ENCODE data around the gene OGN. TPM values are rescaled to one million over a fixed set of nuclear protein-coding genes. Genes with fewer than 3 reads are reported as not detected.
"Not testable (repeated sequence)": the region's sequence is repeated elsewhere in the genome, so short reads cannot be mapped to it uniquely, and the experiment has no call there.

Gene OGN
- total RNA-seq, 1 experiment from 2014 or later: not detected

DNA sequence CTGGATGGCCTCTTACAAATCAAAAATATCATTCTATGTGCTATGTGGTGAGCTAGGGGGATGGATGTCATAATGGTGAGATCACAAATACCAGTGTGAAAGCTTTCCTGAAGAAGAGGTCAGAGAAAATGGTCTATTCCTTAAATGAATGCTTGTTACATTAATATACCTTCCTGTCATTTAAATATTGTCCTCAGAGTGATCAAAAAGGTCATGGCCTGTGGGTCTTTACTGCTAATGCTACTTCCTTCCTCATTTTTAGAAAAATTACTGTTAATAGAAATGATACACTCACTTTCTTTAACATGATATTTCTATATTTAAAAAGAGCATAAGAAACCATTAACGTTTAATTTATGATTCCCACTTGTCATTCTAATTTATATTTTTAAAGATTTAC lies 10.2 kb upstream of the OGN start:
- Mint-ChIP-seq H3K9me3 (no peaks in the 10 kb centered on the region), H3K27ac (no peak overlapping the region; a peak in 1 of 7 replicates), H3K4me3 (no peak overlapping the region), H3K36me3 (ENCODE audit: insufficient read depth in 1 of 3, low read depth in 3 of 3) (no peaks in the 10 kb centered on the region), H3K27me3 (ENCODE audit: low read depth) (no peaks in the 10 kb centered on the region), H3K4me1 (no peaks in the 10 kb centered on the region)
- Histone ChIP-seq H2BK15ac (ENCODE audit: low read depth, low read length) (no peak overlapping the region), H3K23me2 (ENCODE audit: insufficient read length, low read depth, low read length, poor library complexity, severe bottlenecking) (no peaks in the 10 kb centered on the region), H2BK20ac (ENCODE audit: low read depth, low read length, poor library complexity, severe bottlenecking) (no peak overlapping the region), H3K79me1 (ENCODE audit: insufficient read depth, low read depth, low read length, poor library complexity, severe bottlenecking) (no peaks in the 10 kb centered on the region), H3K79me2 (ENCODE audit: insufficient read depth, low read length) (no peaks in the 10 kb centered on the region), H3K4me1 (ENCODE audit: insufficient read depth, low read length) (no peaks in the 10 kb centered on the region), H3K27ac (ENCODE audit: insufficient read length, low read depth, low read length) (no peak overlapping the region), H4K91ac (ENCODE audit: insufficient read length, low read depth, low read length) (no peak overlapping the region), H3K9ac (ENCODE audit: extremely low read depth, insufficient read length, low read length) (no peak overlapping the region), H3K14ac (ENCODE audit: insufficient read depth, low read length) (no peak overlapping the region), H2AFZ (ENCODE audit: low read length) (no peak overlapping the region), H2BK5ac (ENCODE audit: insufficient read length, low read length) (no peak overlapping the region), H3K56ac (ENCODE audit: insufficient read length, low read depth, low read length) (no peak overlapping the region), H2BK12ac (ENCODE audit: insufficient read length, low read depth, low read length) (no peak overlapping the region), H3K27me3 (ENCODE audit: insufficient read depth, low read length) (no peaks in the 10 kb centered on the region), H4K5ac (ENCODE audit: insufficient read length, low read depth, low read length) (no peak overlapping the region), H4K20me1 (ENCODE audit: control insufficient read depth, insufficient read depth, insufficient read length) (no peaks in the 10 kb centered on the region), H3K23ac (ENCODE audit: insufficient read length, low read depth, low read length) (no peak overlapping the region), H3K9me3 (ENCODE audit: control insufficient read depth, low read depth, low read length) (no peaks in the 10 kb centered on the region), H3K4me2 (ENCODE audit: insufficient read depth, insufficient read length, low read length) (no peak overlapping the region), H3T11ph (ENCODE audit: low read length) (no peak overlapping the region), H2AK5ac (ENCODE audit: insufficient read length, low read length) (no peak overlapping the region), H4K8ac (replicated peaks; ENCODE audit: insufficient read length, low read depth, low read length) (no peak overlapping the region), H2BK120ac (ENCODE audit: low read depth, low read length, poor library complexity, severe bottlenecking) (no peak overlapping the region), H3K4ac (ENCODE audit: low read depth, low read length) (no peak overlapping the region), H3K18ac (ENCODE audit: insufficient read length, low read depth, low read length) (no peak overlapping the region)
- no peak for DNase-seq
- TF ChIP-seq, protein P1, sequence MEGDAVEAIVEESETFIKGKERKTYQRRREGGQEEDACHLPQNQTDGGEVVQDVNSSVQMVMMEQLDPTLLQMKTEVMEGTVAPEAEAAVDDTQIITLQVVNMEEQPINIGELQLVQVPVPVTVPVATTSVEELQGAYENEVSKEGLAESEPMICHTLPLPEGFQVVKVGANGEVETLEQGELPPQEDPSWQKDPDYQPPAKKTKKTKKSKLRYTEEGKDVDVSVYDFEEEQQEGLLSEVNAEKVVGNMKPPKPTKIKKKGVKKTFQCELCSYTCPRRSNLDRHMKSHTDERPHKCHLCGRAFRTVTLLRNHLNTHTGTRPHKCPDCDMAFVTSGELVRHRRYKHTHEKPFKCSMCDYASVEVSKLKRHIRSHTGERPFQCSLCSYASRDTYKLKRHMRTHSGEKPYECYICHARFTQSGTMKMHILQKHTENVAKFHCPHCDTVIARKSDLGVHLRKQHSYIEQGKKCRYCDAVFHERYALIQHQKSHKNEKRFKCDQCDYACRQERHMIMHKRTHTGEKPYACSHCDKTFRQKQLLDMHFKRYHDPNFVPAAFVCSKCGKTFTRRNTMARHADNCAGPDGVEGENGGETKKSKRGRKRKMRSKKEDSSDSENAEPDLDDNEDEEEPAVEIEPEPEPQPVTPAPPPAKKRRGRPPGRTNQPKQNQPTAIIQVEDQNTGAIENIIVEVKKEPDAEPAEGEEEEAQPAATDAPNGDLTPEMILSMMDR (conservative IDR thresholded peaks at IDR 0.05): no peak
- WGBS (ENCODE audit: extremely low coverage, insufficient read length, low lambda C conversion rate): no CpG with 5 or more reads among the region's 1 CpG

DNA sequence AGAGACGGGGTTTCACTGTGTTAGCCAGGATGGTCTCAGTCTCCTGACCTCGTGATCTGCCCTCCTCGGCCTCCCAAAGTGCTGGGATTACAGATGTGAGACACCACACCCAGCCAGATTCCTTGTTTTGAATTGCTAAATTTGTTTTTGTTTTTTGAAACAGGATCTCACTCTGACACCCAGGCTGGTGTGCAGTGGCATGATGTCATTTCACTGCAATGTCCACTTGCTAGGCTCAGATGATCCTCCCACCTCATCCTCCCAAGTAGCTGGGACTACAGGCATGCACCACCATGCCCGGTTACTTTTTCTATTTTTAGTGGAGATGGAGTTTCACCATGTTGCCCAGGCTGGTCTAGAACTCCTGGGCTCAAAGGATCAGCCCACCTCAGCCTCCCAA lies 6.8 kb upstream of the OGN start:
- not testable (repeated sequence) for H3T11ph ChIP-seq (ENCODE audit: low read length); H3K56ac ChIP-seq (ENCODE audit: insufficient read length, low read depth, low read length); H3K23ac ChIP-seq (ENCODE audit: insufficient read length, low read depth, low read length); H3K9me3 Mint-ChIP-seq; H3K79me1 ChIP-seq (ENCODE audit: insufficient read depth, low read depth, low read length, poor library complexity, severe bottlenecking); H3K18ac ChIP-seq (ENCODE audit: insufficient read length, low read depth, low read length); H4K20me1 ChIP-seq (ENCODE audit: control insufficient read depth, insufficient read depth, insufficient read length); H3K9ac ChIP-seq (ENCODE audit: extremely low read depth, insufficient read length, low read length); H2BK20ac ChIP-seq (ENCODE audit: low read depth, low read length, poor library complexity, severe bottlenecking); H2BK15ac ChIP-seq (ENCODE audit: low read depth, low read length); H4K91ac ChIP-seq (ENCODE audit: insufficient read length, low read depth, low read length); H3K23me2 ChIP-seq (ENCODE audit: insufficient read length, low read depth, low read length, poor library complexity, severe bottlenecking); H4K5ac ChIP-seq (ENCODE audit: insufficient read length, low read depth, low read length); H3K4me1 ChIP-seq (ENCODE audit: insufficient read depth, low read length); H3K4me2 ChIP-seq (ENCODE audit: insufficient read depth, insufficient read length, low read length); H3K27ac ChIP-seq (ENCODE audit: insufficient read length, low read depth, low read length); H3K4me3 Mint-ChIP-seq; H3K36me3 Mint-ChIP-seq (ENCODE audit: insufficient read depth in 1 of 3, low read depth in 3 of 3); H2BK120ac ChIP-seq (ENCODE audit: low read depth, low read length, poor library complexity, severe bottlenecking); H2BK12ac ChIP-seq (ENCODE audit: insufficient read length, low read depth, low read length); H3K79me2 ChIP-seq (ENCODE audit: insufficient read depth, low read length); H3K9me3 ChIP-seq (ENCODE audit: control insufficient read depth, low read depth, low read length); DNase-seq; H3K27me3 Mint-ChIP-seq (ENCODE audit: low read depth); H3K4ac ChIP-seq (ENCODE audit: low read depth, low read length); H3K14ac ChIP-seq (ENCODE audit: insufficient read depth, low read length); H3K27me3 ChIP-seq (ENCODE audit: insufficient read depth, low read length); H4K8ac ChIP-seq (replicated peaks; ENCODE audit: insufficient read length, low read depth, low read length); H2AFZ ChIP-seq (ENCODE audit: low read length); H2AK5ac ChIP-seq (ENCODE audit: insufficient read length, low read length); H3K4me1 Mint-ChIP-seq; H2BK5ac ChIP-seq (ENCODE audit: insufficient read length, low read length)
- H3K27ac Mint-ChIP-seq: peak overlapping the region in 2 of 3 experiments; percentile 18 to 82; a peak in 1 of 7 replicates
- WGBS (ENCODE audit: extremely low coverage, insufficient read length, low lambda C conversion rate): no CpG with 5 or more reads among the region's 4 CpGs

All from H9 (cell line).